ENCODE results near the gene D2HGDH.

Gene D2HGDH

GRCh38 chr2:241734467-241735208, at the start of gene D2HGDH:
Gene D2HGDH (plus strand): TSS chr2:241734630. CDS start chr2:241735225, 595 bp downstream.
- DNase-seq (ENCODE audit: low read depth) = peak; percentile 36
- H3K4me3 ChIP-seq (ENCODE audit: low read depth, low read length) = peak within 1 kb of the TSS; percentile 72

GRCh38 chr2:241686324-241686649, 48.1 kb upstream of the D2HGDH start:
- DNase-seq (ENCODE audit: low read depth) = no peak
- peak overlapping the region; percentile 98 for H3K4me3 ChIP-seq (ENCODE audit: low read depth, low read length)

GRCh38 chr2:241686650-241687425, 47.6 kb upstream of the D2HGDH start, which contains the start of gene DTYMK:
Gene DTYMK (minus strand): TSS chr2:241686815. CDS start chr2:241686783, 32 bp downstream.
- DNase-seq (ENCODE audit: low read depth) = peak; percentile 81

GRCh38 chr2:241689306-241689705, 45.1 kb upstream of the D2HGDH start:
- H3K4me3 ChIP-seq (ENCODE audit: low read depth, low read length) = no peak overlapping the region
- no peak for DNase-seq (ENCODE audit: low read depth)

More at GRCh38 chr2:241686650-241687425, 47.6 kb upstream of the D2HGDH start, which contains the start of gene DTYMK:
- H3K4me3 ChIP-seq (ENCODE audit: low read depth, low read length) = peak within 1 kb of the TSS; percentile 98

- no peak overlapping the region for H3K4me3 ChIP-seq (ENCODE audit: low read depth, low read length)
- no peak for DNase-seq (ENCODE audit: low read depth)
Measured at GRCh38 chr2:241690202-241690717, 44.2 kb upstream of the D2HGDH start.

GRCh38 chr2:241692448-241692847, 42.0 kb upstream of the D2HGDH start:
- H3K4me3 ChIP-seq (ENCODE audit: low read depth, low read length) = no peak overlapping the region
- peak; percentile 64 for DNase-seq (ENCODE audit: low read depth)

GRCh38 chr2:241695651-241696050, 38.8 kb upstream of the D2HGDH start:
- DNase-seq (ENCODE audit: low read depth) = no peak
- H3K4me3 ChIP-seq (ENCODE audit: low read depth, low read length) = no peak overlapping the region

- peak overlapping the region; percentile 73 for H3K4me3 ChIP-seq (ENCODE audit: low read depth, low read length)
- no peak for DNase-seq (ENCODE audit: low read depth)
Measured at GRCh38 chr2:241701149-241701398, 33.4 kb upstream of the D2HGDH start.

- peak; percentile 72 for DNase-seq (ENCODE audit: low read depth)
- peak within 1 kb of the TSS; percentile 79 for H3K4me3 ChIP-seq (ENCODE audit: low read depth, low read length)
Measured at GRCh38 chr2:241701399-241702154, 32.9 kb upstream of the D2HGDH start, which contains the start of gene ING5. Gene ING5 (plus strand): TSS chr2:241702039. CDS start chr2:241702066, 27 bp downstream.

- DNase-seq (ENCODE audit: low read depth) = peak; percentile 51
- peak overlapping the region; percentile 79 for H3K4me3 ChIP-seq (ENCODE audit: low read depth, low read length)
Measured at GRCh38 chr2:241702155-241703031, 32.0 kb upstream of the D2HGDH start.

- no peak for DNase-seq (ENCODE audit: low read depth)
Measured at GRCh38 chr2:241703032-241703604, 31.3 kb upstream of the D2HGDH start.

GRCh38 chr2:241706537-241706936, 27.9 kb upstream of the D2HGDH start:
- DNase-seq (ENCODE audit: low read depth) = no peak
- no peak overlapping the region for H3K4me3 ChIP-seq (ENCODE audit: low read depth, low read length)

More at GRCh38 chr2:241703032-241703604, 31.3 kb upstream of the D2HGDH start:
- peak overlapping the region; percentile 79 for H3K4me3 ChIP-seq (ENCODE audit: low read depth, low read length)

GRCh38 chr2:241708879-241709278, 25.6 kb upstream of the D2HGDH start:
- no peak overlapping the region for H3K4me3 ChIP-seq (ENCODE audit: low read depth, low read length)
- DNase-seq (ENCODE audit: low read depth) = no peak

GRCh38 chr2:241719093-241719492, 15.3 kb upstream of the D2HGDH start:
- H3K4me3 ChIP-seq (ENCODE audit: low read depth, low read length) = no peak overlapping the region
- no peak for DNase-seq (ENCODE audit: low read depth)

GRCh38 chr2:241720099-241720498, 14.3 kb upstream of the D2HGDH start:
- no peak for DNase-seq (ENCODE audit: low read depth)
- no peak overlapping the region for H3K4me3 ChIP-seq (ENCODE audit: low read depth, low read length)

GRCh38 chr2:241720560-241720959, 13.9 kb upstream of the D2HGDH start:
- DNase-seq (ENCODE audit: low read depth) = no peak
- no peak overlapping the region for H3K4me3 ChIP-seq (ENCODE audit: low read depth, low read length)

GRCh38 chr2:241721852-241722251, 12.6 kb upstream of the D2HGDH start:
- no peak overlapping the region for H3K4me3 ChIP-seq (ENCODE audit: low read depth, low read length)
- no peak for DNase-seq (ENCODE audit: low read depth)

- no peak overlapping the region for H3K4me3 ChIP-seq (ENCODE audit: low read depth, low read length)
Measured at GRCh38 chr2:241722896-241723454, 11.5 kb upstream of the D2HGDH start.

More at GRCh38 chr2:241722896-241723454, 11.5 kb upstream of the D2HGDH start:
- DNase-seq (ENCODE audit: low read depth) = no peak
